ENCODE results near the gene P4HA2. TPM values are rescaled to one million over a fixed set of nuclear protein-coding genes. Genes with fewer than 3 reads are reported as not detected.

Gene P4HA2
- total RNA-seq, 1 experiment from 2014 or later = 15.1 TPM

DNA sequence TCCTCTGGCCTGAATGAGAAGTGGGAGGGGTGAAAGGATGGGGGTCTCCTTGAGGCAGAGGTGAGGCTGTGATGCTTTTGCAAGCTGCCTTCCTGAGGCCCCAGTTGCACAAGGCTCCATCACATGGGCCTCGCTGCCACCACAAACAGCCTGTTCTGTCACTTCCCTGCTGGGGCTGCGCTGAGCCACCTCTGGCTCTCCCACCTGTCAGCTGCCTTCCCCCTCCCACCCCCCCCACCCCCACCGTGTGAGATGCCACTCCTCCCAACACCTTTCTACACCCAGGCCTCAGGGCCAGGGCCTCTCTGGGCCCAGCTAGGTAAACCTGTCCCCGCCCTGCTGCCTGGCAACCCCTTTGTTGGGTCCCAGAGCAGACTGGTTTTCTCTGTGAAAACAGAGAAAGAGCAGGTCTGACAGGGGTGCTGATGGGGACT, 25.4 kb upstream of the P4HA2 start:
- ChIA-PET POLR2A (no interaction called here), CTCF (interaction anchor here (6.5 kb wide), 1 partner anchor 15 kb away, joined by 47 read pairs; no protein-coding TSS in a partner anchor)
- TF ChIP-seq, protein P1, sequence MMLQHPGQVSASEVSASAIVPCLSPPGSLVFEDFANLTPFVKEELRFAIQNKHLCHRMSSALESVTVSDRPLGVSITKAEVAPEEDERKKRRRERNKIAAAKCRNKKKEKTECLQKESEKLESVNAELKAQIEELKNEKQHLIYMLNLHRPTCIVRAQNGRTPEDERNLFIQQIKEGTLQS (CRISPR knock-in tag; conservative IDR thresholded peaks at IDR 0.05) = no peak
- TF ChIP-seq, protein P2, sequence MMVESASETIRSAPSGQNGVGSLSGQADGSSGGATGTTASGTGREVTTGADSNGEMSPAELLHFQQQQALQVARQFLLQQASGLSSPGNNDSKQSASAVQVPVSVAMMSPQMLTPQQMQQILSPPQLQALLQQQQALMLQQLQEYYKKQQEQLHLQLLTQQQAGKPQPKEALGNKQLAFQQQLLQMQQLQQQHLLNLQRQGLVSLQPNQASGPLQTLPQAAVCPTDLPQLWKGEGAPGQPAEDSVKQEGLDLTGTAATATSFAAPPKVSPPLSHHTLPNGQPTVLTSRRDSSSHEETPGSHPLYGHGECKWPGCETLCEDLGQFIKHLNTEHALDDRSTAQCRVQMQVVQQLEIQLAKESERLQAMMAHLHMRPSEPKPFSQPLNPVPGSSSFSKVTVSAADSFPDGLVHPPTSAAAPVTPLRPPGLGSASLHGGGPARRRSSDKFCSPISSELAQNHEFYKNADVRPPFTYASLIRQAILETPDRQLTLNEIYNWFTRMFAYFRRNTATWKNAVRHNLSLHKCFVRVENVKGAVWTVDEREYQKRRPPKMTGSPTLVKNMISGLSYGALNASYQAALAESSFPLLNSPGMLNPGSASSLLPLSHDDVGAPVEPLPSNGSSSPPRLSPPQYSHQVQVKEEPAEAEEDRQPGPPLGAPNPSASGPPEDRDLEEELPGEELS (CRISPR knock-in tag; IDR thresholded peaks at IDR 0.05) = no peak
- no peak for TF ChIP-seq ZNF219 (CRISPR knock-in tag; IDR thresholded peaks at IDR 0.05; ENCODE audit: borderline replicate concordance)
- TF ChIP-seq, protein P3, sequence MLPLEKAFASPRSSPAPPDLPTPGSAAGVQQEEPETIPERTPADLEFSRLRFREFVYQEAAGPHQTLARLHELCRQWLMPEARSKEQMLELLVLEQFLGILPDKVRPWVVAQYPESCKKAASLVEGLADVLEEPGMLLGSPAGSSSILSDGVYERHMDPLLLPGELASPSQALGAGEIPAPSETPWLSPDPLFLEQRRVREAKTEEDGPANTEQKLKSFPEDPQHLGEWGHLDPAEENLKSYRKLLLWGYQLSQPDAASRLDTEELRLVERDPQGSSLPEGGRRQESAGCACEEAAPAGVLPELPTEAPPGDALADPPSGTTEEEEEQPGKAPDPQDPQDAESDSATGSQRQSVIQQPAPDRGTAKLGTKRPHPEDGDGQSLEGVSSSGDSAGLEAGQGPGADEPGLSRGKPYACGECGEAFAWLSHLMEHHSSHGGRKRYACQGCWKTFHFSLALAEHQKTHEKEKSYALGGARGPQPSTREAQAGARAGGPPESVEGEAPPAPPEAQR (CRISPR knock-in tag; IDR thresholded peaks at IDR 0.05) = no peak
- TF ChIP-seq, protein P4, sequence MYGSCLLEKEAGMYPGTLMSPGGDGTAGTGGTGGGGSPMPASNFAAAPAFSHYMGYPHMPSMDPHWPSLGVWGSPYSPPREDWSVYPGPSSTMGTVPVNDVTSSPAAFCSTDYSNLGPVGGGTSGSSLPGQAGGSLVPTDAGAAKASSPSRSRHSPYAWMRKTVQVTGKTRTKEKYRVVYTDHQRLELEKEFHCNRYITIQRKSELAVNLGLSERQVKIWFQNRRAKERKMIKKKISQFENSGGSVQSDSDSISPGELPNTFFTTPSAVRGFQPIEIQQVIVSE (CRISPR knock-in tag; IDR thresholded peaks at IDR 0.05; ENCODE audit: borderline replicate concordance) = no peak
- Mint-ChIP-seq H3K9me3 (no peaks in the 10 kb centered on the region), H3K36me3 (no peaks in the 10 kb centered on the region), H3K4me1 (peaks cover 10% of the 10 kb centered on the region), H3K27ac (no peak overlapping the region), H3K4me3 (no peak overlapping the region), H3K27me3 (ENCODE audit: low read depth) (peaks cover 16% of the 10 kb centered on the region)
- ATAC-seq (no peak), DNase-seq (ENCODE audit: low spot score) (no peak)

DNA sequence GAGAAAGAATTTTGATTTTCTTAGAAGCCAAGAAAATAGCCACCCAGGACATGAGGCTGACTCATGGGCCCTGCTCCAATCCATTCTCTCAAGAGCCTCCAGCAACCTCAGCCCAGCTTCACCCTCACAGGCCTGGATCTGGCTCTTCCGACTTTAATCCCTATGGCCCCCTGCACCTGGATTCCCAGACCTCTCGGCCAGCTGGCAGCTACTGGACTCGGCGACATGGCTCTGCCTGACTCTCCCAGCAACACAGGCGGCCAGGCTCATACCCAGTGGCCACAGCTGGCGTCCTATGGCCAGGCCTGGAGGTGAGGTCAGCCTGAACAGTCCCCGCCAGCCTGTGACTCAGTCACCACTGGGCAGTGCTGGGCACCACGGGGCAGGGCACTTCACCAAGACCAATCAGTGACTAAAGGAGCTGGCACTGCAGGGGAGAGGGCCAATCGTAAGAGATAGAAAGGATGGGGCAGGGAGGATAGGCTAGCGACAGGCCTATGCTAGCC, 23.6 kb upstream of the P4HA2 start:
- Mint-ChIP-seq H3K27me3 (ENCODE audit: low read depth) (peaks cover 8% of the 10 kb centered on the region), H3K4me1 (peaks cover 6% of the 10 kb centered on the region; the same call in 1 of the 2 replicates), H3K36me3 (no peaks in the 10 kb centered on the region), H3K9me3 (no peaks in the 10 kb centered on the region), H3K4me3 (no peak overlapping the region), H3K27ac (no peak overlapping the region)
- ChIA-PET POLR2A (no interaction called here), CTCF (interaction anchor here (0.7 to 6.5 kb wide), 5 partner anchors 13 to 70 kb away, joined by 3 to 47 read pairs (median 5); partner anchors contain the start of gene P4HA2)
- no peak for DNase-seq (ENCODE audit: low spot score)
- no peak for ATAC-seq
- TF ChIP-seq RELA (CRISPR knock-in tag; IDR thresholded peaks at IDR 0.05; ENCODE audit: borderline replicate concordance) = no peak
- no peak for TF ChIP-seq FOXP1 (CRISPR knock-in tag; IDR thresholded peaks at IDR 0.05; ENCODE audit: borderline replicate concordance)
- TF ChIP-seq ZNF219 (CRISPR knock-in tag; IDR thresholded peaks at IDR 0.05; ENCODE audit: borderline replicate concordance) = no peak
- TF ChIP-seq FOXJ3 (CRISPR knock-in tag; IDR thresholded peaks at IDR 0.05; ENCODE audit: borderline replicate concordance) = no peak
- TF ChIP-seq, protein P5, sequence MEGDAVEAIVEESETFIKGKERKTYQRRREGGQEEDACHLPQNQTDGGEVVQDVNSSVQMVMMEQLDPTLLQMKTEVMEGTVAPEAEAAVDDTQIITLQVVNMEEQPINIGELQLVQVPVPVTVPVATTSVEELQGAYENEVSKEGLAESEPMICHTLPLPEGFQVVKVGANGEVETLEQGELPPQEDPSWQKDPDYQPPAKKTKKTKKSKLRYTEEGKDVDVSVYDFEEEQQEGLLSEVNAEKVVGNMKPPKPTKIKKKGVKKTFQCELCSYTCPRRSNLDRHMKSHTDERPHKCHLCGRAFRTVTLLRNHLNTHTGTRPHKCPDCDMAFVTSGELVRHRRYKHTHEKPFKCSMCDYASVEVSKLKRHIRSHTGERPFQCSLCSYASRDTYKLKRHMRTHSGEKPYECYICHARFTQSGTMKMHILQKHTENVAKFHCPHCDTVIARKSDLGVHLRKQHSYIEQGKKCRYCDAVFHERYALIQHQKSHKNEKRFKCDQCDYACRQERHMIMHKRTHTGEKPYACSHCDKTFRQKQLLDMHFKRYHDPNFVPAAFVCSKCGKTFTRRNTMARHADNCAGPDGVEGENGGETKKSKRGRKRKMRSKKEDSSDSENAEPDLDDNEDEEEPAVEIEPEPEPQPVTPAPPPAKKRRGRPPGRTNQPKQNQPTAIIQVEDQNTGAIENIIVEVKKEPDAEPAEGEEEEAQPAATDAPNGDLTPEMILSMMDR (IDR thresholded peaks at IDR 0.05) = no peak
- TF ChIP-seq, protein P1 (CRISPR knock-in tag; conservative IDR thresholded peaks at IDR 0.05) = no peak
- TF ChIP-seq JUN (CRISPR knock-in tag; IDR thresholded peaks at IDR 0.05) = no peak
- TF ChIP-seq, protein P6, sequence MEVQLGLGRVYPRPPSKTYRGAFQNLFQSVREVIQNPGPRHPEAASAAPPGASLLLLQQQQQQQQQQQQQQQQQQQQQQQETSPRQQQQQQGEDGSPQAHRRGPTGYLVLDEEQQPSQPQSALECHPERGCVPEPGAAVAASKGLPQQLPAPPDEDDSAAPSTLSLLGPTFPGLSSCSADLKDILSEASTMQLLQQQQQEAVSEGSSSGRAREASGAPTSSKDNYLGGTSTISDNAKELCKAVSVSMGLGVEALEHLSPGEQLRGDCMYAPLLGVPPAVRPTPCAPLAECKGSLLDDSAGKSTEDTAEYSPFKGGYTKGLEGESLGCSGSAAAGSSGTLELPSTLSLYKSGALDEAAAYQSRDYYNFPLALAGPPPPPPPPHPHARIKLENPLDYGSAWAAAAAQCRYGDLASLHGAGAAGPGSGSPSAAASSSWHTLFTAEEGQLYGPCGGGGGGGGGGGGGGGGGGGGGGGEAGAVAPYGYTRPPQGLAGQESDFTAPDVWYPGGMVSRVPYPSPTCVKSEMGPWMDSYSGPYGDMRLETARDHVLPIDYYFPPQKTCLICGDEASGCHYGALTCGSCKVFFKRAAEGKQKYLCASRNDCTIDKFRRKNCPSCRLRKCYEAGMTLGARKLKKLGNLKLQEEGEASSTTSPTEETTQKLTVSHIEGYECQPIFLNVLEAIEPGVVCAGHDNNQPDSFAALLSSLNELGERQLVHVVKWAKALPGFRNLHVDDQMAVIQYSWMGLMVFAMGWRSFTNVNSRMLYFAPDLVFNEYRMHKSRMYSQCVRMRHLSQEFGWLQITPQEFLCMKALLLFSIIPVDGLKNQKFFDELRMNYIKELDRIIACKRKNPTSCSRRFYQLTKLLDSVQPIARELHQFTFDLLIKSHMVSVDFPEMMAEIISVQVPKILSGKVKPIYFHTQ (CRISPR knock-in tag; IDR thresholded peaks at IDR 0.05) = no peak
- TF ChIP-seq, protein P7, sequence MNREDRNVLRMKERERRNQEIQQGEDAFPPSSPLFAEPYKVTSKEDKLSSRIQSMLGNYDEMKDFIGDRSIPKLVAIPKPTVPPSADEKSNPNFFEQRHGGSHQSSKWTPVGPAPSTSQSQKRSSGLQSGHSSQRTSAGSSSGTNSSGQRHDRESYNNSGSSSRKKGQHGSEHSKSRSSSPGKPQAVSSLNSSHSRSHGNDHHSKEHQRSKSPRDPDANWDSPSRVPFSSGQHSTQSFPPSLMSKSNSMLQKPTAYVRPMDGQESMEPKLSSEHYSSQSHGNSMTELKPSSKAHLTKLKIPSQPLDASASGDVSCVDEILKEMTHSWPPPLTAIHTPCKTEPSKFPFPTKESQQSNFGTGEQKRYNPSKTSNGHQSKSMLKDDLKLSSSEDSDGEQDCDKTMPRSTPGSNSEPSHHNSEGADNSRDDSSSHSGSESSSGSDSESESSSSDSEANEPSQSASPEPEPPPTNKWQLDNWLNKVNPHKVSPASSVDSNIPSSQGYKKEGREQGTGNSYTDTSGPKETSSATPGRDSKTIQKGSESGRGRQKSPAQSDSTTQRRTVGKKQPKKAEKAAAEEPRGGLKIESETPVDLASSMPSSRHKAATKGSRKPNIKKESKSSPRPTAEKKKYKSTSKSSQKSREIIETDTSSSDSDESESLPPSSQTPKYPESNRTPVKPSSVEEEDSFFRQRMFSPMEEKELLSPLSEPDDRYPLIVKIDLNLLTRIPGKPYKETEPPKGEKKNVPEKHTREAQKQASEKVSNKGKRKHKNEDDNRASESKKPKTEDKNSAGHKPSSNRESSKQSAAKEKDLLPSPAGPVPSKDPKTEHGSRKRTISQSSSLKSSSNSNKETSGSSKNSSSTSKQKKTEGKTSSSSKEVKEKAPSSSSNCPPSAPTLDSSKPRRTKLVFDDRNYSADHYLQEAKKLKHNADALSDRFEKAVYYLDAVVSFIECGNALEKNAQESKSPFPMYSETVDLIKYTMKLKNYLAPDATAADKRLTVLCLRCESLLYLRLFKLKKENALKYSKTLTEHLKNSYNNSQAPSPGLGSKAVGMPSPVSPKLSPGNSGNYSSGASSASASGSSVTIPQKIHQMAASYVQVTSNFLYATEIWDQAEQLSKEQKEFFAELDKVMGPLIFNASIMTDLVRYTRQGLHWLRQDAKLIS (CRISPR knock-in tag; IDR thresholded peaks at IDR 0.05; ENCODE audit: borderline replicate concordance) = no peak
- no peak for TF ChIP-seq NFYB (CRISPR knock-in tag; conservative IDR thresholded peaks at IDR 0.05; ENCODE audit: low read depth)
- no peak for TF ChIP-seq TCF7 (CRISPR knock-in tag; IDR thresholded peaks at IDR 0.05; ENCODE audit: low read depth)
- TF ChIP-seq NFE2L1 (CRISPR knock-in tag; IDR thresholded peaks at IDR 0.05) = no peak
- no peak for TF ChIP-seq NR3C1 (CRISPR knock-in tag; conservative IDR thresholded peaks at IDR 0.05; ENCODE audit: low read depth)
- no peak for TF ChIP-seq ZNF138 (CRISPR knock-in tag; conservative IDR thresholded peaks at IDR 0.05)
- no peak for TF ChIP-seq ETV6 (CRISPR knock-in tag; IDR thresholded peaks at IDR 0.05)

Measured in WTC11 (cell line).